Breast epithelium (tissue), 3 donors: Measurements from ENCODE around the gene TRIM54.

ENCODE experiments used
- CTCF ChIP-seq, 3 donors: fragments of 450-650 bp; IDR thresholded peaks; one replicate each; pipeline ENCODE4 v1.5.1; 2016 to 2017; ENCODE audit warnings: antibody characterized with exemption in 3 of 3, mild to moderate bottlenecking in 3 of 3, moderate library complexity in 3 of 3
- POLR2A ChIP-seq: fragments of 450-650 bp; IDR thresholded peaks from one replicate; pipeline ENCODE4 v1.6.1; 2016; ENCODE audit warnings: antibody characterized with exemption, mild to moderate bottlenecking, moderate library complexity
- POLR2AphosphoS5 ChIP-seq, 3 donors: sonication (generic); formaldehyde crosslinking; IDR thresholded peaks; one replicate each; pipeline ENCODE4 v1.6.1; 2017; ENCODE audit warnings: antibody characterized with exemption in 3 of 3

- TF ChIP-seq POLR2A (no peak), CTCF (IDR thresholded peaks at IDR 0.05) (no peak), POLR2AphosphoS5 (IDR thresholded peaks at IDR 0.05) (no peak)
These were observed 20.3 kb upstream of the TRIM54 start for GRCh38 chr2:27261926-27262298.
